ENCODE results near the gene KBTBD3. TPM values are rescaled to one million over a fixed set of nuclear protein-coding genes. Genes with fewer than 3 reads are reported as not detected.

KBTBD3 gene
- total and polyA plus RNA-seq, 2 experiments from 2014 or later, result 1.9 to 13.7 TPM

GRCh38 chr11:106101819-106102218 lies 24.7 kb upstream of the KBTBD3 start:
- TF ChIP-seq ZNF114 (CRISPR knock-in tag; IDR thresholded peaks at IDR 0.05) (no peak), REST (IDR thresholded peaks at IDR 0.05; ENCODE audit: unreplicated experiment) (no peak), CREB1 (CRISPR knock-in tag; IDR thresholded peaks at IDR 0.05; ENCODE audit: low read depth) (no peak)
- Histone ChIP-seq H3K27ac (ENCODE audit: low read depth) (no peak overlapping the region), H4K20me1 (replicated peaks; ENCODE audit: insufficient read depth) (no peaks in the 10 kb centered on the region), H3K27me3 (ENCODE audit: insufficient read depth) (no peaks in the 10 kb centered on the region), H2AFZ (no peak overlapping the region), H3K4me1 (ENCODE audit: insufficient read depth) (peaks cover 13% of the 10 kb centered on the region), H3K4me2 (peak overlapping the region; percentile 50; the same call in 1 of the 2 replicates), H3K36me3 (ENCODE audit: insufficient read depth) (peaks cover 10% of the 10 kb centered on the region), H3K9me2 (ENCODE audit: insufficient read depth) (peaks cover 11% of the 10 kb centered on the region; the same call in 1 of the 2 replicates), H3F3A (replicated peaks; ENCODE audit: low read depth) (no peaks in the 10 kb centered on the region), H3K4me3 (no peak overlapping the region), H3K79me2 (replicated peaks; ENCODE audit: insufficient read depth) (no peaks in the 10 kb centered on the region)
- ATAC-seq (no peak), DNase-seq (ENCODE audit: low spot score) (no peak)
- Mint-ChIP-seq H3K27ac (no peak overlapping the region), H3K36me3 (ENCODE audit: low read depth) (peaks cover 14% of the 10 kb centered on the region), H3K4me3 (no peak overlapping the region), H3K27me3 (ENCODE audit: insufficient read depth, low read depth, poor library complexity) (no peaks in the 10 kb centered on the region), H3K4me1 (peaks cover 15% of the 10 kb centered on the region; the same call in 2 of the 3 replicates), H3K9me3 (no peaks in the 10 kb centered on the region)

- H3K27ac Mint-ChIP-seq, result no peak overlapping the region; the same call in 1 of the 2 replicates
- peak; percentile 69 for ATAC-seq
- H3K4me3 Mint-ChIP-seq, result no peak overlapping the region
- TF ChIP-seq STAT1 (IDR thresholded peaks at IDR 0.05; ENCODE audit: unreplicated experiment) (no peak), ZNF114 (CRISPR knock-in tag; IDR thresholded peaks at IDR 0.05) (no peak), ETS1 (IDR thresholded peaks at IDR 0.05) (no peak), CTCF (conservative IDR thresholded peaks at IDR 0.05; ENCODE audit: low read depth in 2 of 2) (no peak), ZNF462 (CRISPR knock-in tag; IDR thresholded peaks at IDR 0.05) (no peak), EZH2 (IDR thresholded peaks at IDR 0.05; ENCODE audit: low read depth, unreplicated experiment) (no peak)
Measured at GRCh38 chr11:106101370-106101769, 24.2 kb upstream of the KBTBD3 start.

More at GRCh38 chr11:106101370-106101769, 24.2 kb upstream of the KBTBD3 start:
- H4K20me1 ChIP-seq (replicated peaks; ENCODE audit: insufficient read depth), result no peaks in the 10 kb centered on the region
- H3K27ac ChIP-seq (ENCODE audit: low read depth), result no peak overlapping the region
- peaks cover 12% of the 10 kb centered on the region for H3K36me3 ChIP-seq (ENCODE audit: insufficient read depth)
- no peaks in the 10 kb centered on the region for H3K27me3 Mint-ChIP-seq (ENCODE audit: insufficient read depth, low read depth, poor library complexity)
- no peak overlapping the region for H3K4me3 ChIP-seq
- H3K9me2 ChIP-seq (ENCODE audit: insufficient read depth), result peaks cover 11% of the 10 kb centered on the region; the same call in 1 of the 2 replicates
- H3K36me3 Mint-ChIP-seq (ENCODE audit: low read depth), result peaks cover 19% of the 10 kb centered on the region
- DNase-seq (ENCODE audit: low spot score), result peak; percentile 36
- H3K9me3 Mint-ChIP-seq, result no peaks in the 10 kb centered on the region
- peaks cover 13% of the 10 kb centered on the region for H3K4me1 ChIP-seq (ENCODE audit: insufficient read depth)
- no peaks in the 10 kb centered on the region for H3F3A ChIP-seq (replicated peaks; ENCODE audit: low read depth)
- H2AFZ ChIP-seq, result no peak overlapping the region
- peaks cover 15% of the 10 kb centered on the region; the same call in 2 of the 3 replicates for H3K4me1 Mint-ChIP-seq
- no peaks in the 10 kb centered on the region for H3K79me2 ChIP-seq (replicated peaks; ENCODE audit: insufficient read depth)
- H3K27me3 ChIP-seq (ENCODE audit: insufficient read depth), result no peaks in the 10 kb centered on the region
- peak overlapping the region; percentile 50 for H3K4me2 ChIP-seq
